Loucy (cell line): Measurements from ENCODE around the gene DCAF6.

ENCODE experiments used
- H2AFZ ChIP-seq: fragments of 200-600 bp; sonication (generic); 2 replicates; pipeline ENCODE4 v1.6.0; 2016; ENCODE audit warnings: antibody characterized with exemption, mild to moderate bottlenecking, low read length, moderate library complexity
- H3F3A ChIP-seq: fragments of 200-600 bp; 2 replicates; pipeline ENCODE4 v1.6.0; 2016; ENCODE audit warnings: antibody characterized with exemption, low read depth, mild to moderate bottlenecking
- H3K27me3 ChIP-seq: fragments of 200-600 bp; sonication (generic); 2 replicates; pipeline ENCODE4 v1.6.1; 2014; ENCODE audit warnings: low read length, mild to moderate bottlenecking; ENCODE audit not compliant: insufficient read depth, poor library complexity, severe bottlenecking
- H3K36me3 ChIP-seq: fragments of 200-600 bp; sonication (generic); 2 replicates; pipeline ENCODE4 v1.6.1; 2016; ENCODE audit warnings: low read length; ENCODE audit not compliant: insufficient read depth
- H3K4me1 ChIP-seq: fragments of 200-600 bp; sonication (generic); 2 replicates; pipeline ENCODE4 v1.5.1; 2014; ENCODE audit warnings: low read length, mild to moderate bottlenecking; ENCODE audit not compliant: insufficient read depth, poor library complexity, severe bottlenecking
- H3K4me2 ChIP-seq: fragments of 200-600 bp; sonication (generic); 2 replicates; pipeline ENCODE4 v1.6.0; 2014; ENCODE audit warnings: antibody characterized with exemption, low read length, low read depth, mild to moderate bottlenecking; ENCODE audit not compliant: poor library complexity, severe bottlenecking
- H3K4me3 ChIP-seq: fragments of 200-600 bp; sonication (generic); 2 replicates; pipeline ENCODE4 v1.5.1; 2014; ENCODE audit warnings: low read length, mild to moderate bottlenecking, mixed read lengths; ENCODE audit not compliant: poor library complexity, severe bottlenecking
- H3K79me2 ChIP-seq: fragments of 200-600 bp; sonication (generic); 2 replicates; pipeline ENCODE4 v1.6.1; 2014; ENCODE audit warnings: low read length; ENCODE audit not compliant: insufficient read depth
- H3K9ac ChIP-seq: fragments of 200-600 bp; sonication (generic); 2 replicates; pipeline ENCODE4 v1.6.0; 2014; ENCODE audit warnings: mild to moderate bottlenecking, low read depth, low read length, moderate library complexity; ENCODE audit not compliant: poor library complexity, severe bottlenecking
- H3K9me2 ChIP-seq: fragments of 200-600 bp; sonication (generic); replicated peaks from 2 replicates; pipeline ENCODE4 v1.6.1; 2016; ENCODE audit warnings: low read depth, low read length, mixed read lengths
- H3K9me3 ChIP-seq: fragments of 200-600 bp; sonication (generic); 2 replicates; pipeline ENCODE4 v1.6.1; 2014; ENCODE audit warnings: mild to moderate bottlenecking, antibody characterized with exemption, low read length, low read depth; ENCODE audit not compliant: insufficient read depth
- H4K20me1 ChIP-seq: fragments of 200-600 bp; sonication (generic); 2 replicates; pipeline ENCODE4 v1.6.0; 2014; ENCODE audit warnings: antibody characterized with exemption, low read length, mild to moderate bottlenecking; ENCODE audit not compliant: insufficient read depth, poor library complexity, severe bottlenecking
- EZH2phosphoT487 ChIP-seq: fragments of 200-600 bp; IDR thresholded peaks from 2 replicates; pipeline ENCODE4 v1.6.1; 2018; ENCODE audit warnings: antibody characterized with exemption, mild to moderate bottlenecking, moderate library complexity, borderline replicate concordance
- TF ChIP-seq, protein P1 (sequence below): fragments of 200-600 bp; sonication (generic); conservative IDR thresholded peaks from 2 replicates; pipeline ENCODE4 v1.5.1; 2014; ENCODE audit warnings: mild to moderate bottlenecking, antibody characterized with exemption, low read length

Gene DCAF6

DNA sequence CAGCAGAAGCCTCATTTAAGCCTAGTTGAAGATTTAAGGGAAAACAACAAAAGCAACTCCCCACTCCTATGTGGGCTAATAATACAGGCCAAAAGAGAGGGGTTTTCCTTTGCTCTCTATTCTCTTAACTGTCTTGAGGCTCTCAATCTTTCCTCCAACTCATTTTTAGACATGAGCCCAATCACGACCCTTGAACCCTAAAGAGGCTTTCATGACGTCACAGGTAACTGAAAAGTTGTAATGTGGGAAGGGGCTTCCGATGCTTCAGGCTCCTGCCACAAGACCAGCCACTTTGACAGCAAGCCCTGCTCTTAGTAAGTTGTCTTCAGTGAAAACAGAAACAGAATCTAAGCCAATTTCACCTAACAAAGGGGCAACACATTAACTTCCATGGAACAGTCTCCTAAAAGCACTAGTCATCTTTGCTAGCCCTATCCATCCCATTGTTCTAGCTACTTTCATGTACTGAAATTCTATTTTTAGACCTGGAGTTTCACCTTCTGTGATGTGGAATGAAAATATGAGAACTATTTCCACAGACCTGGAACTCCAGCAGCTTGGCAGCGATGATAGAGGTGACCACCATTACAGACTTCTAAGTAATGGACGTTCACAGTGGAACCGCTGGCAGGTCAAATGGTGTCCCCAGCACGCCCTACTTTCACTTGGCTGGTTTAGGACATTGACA, 164.0 kb downstream of the DCAF6 start:
- no peak overlapping the region for H3K4me2 ChIP-seq
- no peaks in the 10 kb centered on the region for H3K27me3 ChIP-seq
- H3K9me2 ChIP-seq: no peaks in the 10 kb centered on the region
- H3F3A ChIP-seq: no peaks in the 10 kb centered on the region
- no peaks in the 10 kb centered on the region for H3K4me1 ChIP-seq
- TF ChIP-seq, protein P1, sequence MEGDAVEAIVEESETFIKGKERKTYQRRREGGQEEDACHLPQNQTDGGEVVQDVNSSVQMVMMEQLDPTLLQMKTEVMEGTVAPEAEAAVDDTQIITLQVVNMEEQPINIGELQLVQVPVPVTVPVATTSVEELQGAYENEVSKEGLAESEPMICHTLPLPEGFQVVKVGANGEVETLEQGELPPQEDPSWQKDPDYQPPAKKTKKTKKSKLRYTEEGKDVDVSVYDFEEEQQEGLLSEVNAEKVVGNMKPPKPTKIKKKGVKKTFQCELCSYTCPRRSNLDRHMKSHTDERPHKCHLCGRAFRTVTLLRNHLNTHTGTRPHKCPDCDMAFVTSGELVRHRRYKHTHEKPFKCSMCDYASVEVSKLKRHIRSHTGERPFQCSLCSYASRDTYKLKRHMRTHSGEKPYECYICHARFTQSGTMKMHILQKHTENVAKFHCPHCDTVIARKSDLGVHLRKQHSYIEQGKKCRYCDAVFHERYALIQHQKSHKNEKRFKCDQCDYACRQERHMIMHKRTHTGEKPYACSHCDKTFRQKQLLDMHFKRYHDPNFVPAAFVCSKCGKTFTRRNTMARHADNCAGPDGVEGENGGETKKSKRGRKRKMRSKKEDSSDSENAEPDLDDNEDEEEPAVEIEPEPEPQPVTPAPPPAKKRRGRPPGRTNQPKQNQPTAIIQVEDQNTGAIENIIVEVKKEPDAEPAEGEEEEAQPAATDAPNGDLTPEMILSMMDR: no peak
- no peak for TF ChIP-seq EZH2phosphoT487
- no peak overlapping the region for H3K4me3 ChIP-seq
- H2AFZ ChIP-seq: no peak overlapping the region
- no peaks in the 10 kb centered on the region for H4K20me1 ChIP-seq
- H3K36me3 ChIP-seq: no peaks in the 10 kb centered on the region
- H3K79me2 ChIP-seq: no peaks in the 10 kb centered on the region
- no peak overlapping the region for H3K9ac ChIP-seq
- no peaks in the 10 kb centered on the region for H3K9me3 ChIP-seq

DNA sequence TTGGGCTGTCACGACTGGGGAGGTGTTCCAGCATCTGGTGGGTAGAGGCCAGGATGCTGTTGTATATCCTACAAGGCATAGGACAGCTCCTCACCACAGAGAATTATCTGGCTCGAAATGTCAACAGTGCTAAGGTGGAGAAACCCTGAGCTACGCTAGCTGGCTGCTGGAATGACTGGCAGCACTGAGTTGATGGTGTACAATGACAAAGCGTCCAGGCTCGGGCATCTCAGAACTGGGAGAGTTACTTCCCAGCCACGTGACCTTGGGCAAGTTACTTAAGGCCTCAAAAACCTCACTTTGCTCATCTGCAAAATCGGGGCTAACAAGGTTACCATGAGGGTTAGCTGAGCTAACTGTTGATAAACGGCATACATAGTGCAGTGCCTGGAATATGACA, 164.9 kb downstream of the DCAF6 start:
- Histone ChIP-seq H3K36me3 (no peaks in the 10 kb centered on the region), H3K4me1 (no peaks in the 10 kb centered on the region), H3K9me2 (no peaks in the 10 kb centered on the region)

DNA sequence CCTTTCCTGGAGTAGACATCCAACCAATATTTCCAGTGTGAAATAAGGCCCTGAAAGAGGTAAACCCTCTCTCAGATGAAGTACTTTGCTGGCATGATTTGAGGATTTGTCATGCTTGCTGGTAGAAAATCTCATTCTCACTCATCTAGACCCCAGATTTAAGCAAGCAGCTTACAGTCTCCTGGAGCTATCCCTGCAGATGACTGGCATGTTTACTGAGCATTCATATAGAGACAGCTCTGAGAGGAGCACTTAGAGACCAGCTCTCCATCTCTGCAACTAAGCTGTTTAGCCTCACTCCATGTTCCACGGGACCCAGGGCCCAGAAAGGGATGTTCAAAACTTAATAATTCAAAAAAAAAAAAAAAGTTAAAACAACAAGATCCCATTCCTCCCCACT, 166.0 kb downstream of the DCAF6 start:
- Histone ChIP-seq H3K36me3 (no peaks in the 10 kb centered on the region), H3K79me2 (no peaks in the 10 kb centered on the region), H3K4me2 (no peak overlapping the region), H3K4me3 (no peak overlapping the region), H3F3A (no peaks in the 10 kb centered on the region), H3K27me3 (no peaks in the 10 kb centered on the region), H4K20me1 (no peaks in the 10 kb centered on the region), H3K4me1 (no peaks in the 10 kb centered on the region), H3K9ac (no peak overlapping the region), H2AFZ (no peak overlapping the region), H3K9me2 (no peaks in the 10 kb centered on the region), H3K9me3 (no peaks in the 10 kb centered on the region)
- TF ChIP-seq, protein P1: no peak
- TF ChIP-seq EZH2phosphoT487: no peak

More for the DNA sequence above, 164.9 kb downstream of the DCAF6 start:
- Histone ChIP-seq H3K9me3 (no peaks in the 10 kb centered on the region), H2AFZ (no peak overlapping the region), H3K79me2 (no peaks in the 10 kb centered on the region), H3K4me2 (no peak overlapping the region), H3K9ac (no peak overlapping the region), H4K20me1 (no peaks in the 10 kb centered on the region), H3K27me3 (no peaks in the 10 kb centered on the region), H3F3A (no peaks in the 10 kb centered on the region), H3K4me3 (no peak overlapping the region)
- no peak for TF ChIP-seq EZH2phosphoT487
- TF ChIP-seq, protein P1: no peak
